NCI-H146 treated with DMSO at 0.1 percent for 48 hours (cell line): ENCODE results near the gene ENDOU.

Experiments
- DNase-seq: peaks from one replicate; lab custom pipeline; 2025; ENCODE audit not compliant: unreplicated experiment; lab: John Stamatoyannopoulos, UW

Gene ENDOU

GRCh38 chr12:47744778-47745436 lies 19.6 kb upstream of the ENDOU start:
- no peak for DNase-seq

- peak; percentile 85 for DNase-seq
Observed at GRCh38 chr12:47744005-47744651, 18.8 kb upstream of the ENDOU start.

GRCh38 chr12:47743311-47743860 lies 18.1 kb upstream of the ENDOU start:
- DNase-seq = no peak

- peak; percentile 13 for DNase-seq
Observed at GRCh38 chr12:47742253-47742825, 17.0 kb upstream of the ENDOU start.

- peak; percentile 78 for DNase-seq
Observed at GRCh38 chr12:47741340-47741703, 16.0 kb upstream of the ENDOU start.

GRCh38 chr12:47740606-47741339 lies 15.5 kb upstream of the ENDOU start:
- peak; percentile 15 for DNase-seq

GRCh38 chr12:47739979-47740378 lies 14.7 kb upstream of the ENDOU start:
- no peak for DNase-seq

- no peak for DNase-seq
Observed at GRCh38 chr12:47739297-47739696, 14.0 kb upstream of the ENDOU start.

GRCh38 chr12:47737936-47738594 lies 12.8 kb upstream of the ENDOU start:
- no peak for DNase-seq

GRCh38 chr12:47736877-47737676 lies 11.8 kb upstream of the ENDOU start:
- no peak for DNase-seq

- no peak for DNase-seq
Observed at GRCh38 chr12:47736216-47736615, 10.9 kb upstream of the ENDOU start.

- DNase-seq = no peak
Observed at GRCh38 chr12:47735649-47736048, 10.4 kb upstream of the ENDOU start.

- DNase-seq = no peak
Observed at GRCh38 chr12:47734725-47735480, 9.6 kb upstream of the ENDOU start.

GRCh38 chr12:47733142-47733541 lies 7.9 kb upstream of the ENDOU start:
- DNase-seq = no peak

- no peak for DNase-seq
Observed at GRCh38 chr12:47732504-47732903, 7.2 kb upstream of the ENDOU start.

GRCh38 chr12:47731723-47732122 lies 6.4 kb upstream of the ENDOU start:
- no peak for DNase-seq

- peak; percentile 71 for DNase-seq
Observed at GRCh38 chr12:47730341-47730744, 5.1 kb upstream of the ENDOU start.

- no peak for DNase-seq
Observed at GRCh38 chr12:47729233-47729632, 3.9 kb upstream of the ENDOU start.

GRCh38 chr12:47725893-47726292 lies 603 bp upstream of the ENDOU start:
- DNase-seq = no peak
